GM12878 (cell line): ENCODE measurements around the gene MCC. TPM values are rescaled to one million over a fixed set of nuclear protein-coding genes. Genes with fewer than 3 reads are reported as not detected.

Source experiments
- ATAC-seq: fragments of 200-7000 bp; cut with Tn5 transposase; 3 replicates; pipeline ENCODE4 v1.9.1; 2020; ENCODE audit warnings: mild to moderate bottlenecking, moderate library complexity
- BruUV-seq: library from RNA; stranded (reverse); fragments of 400-500 nt; replicated peaks from 2 replicates; lab custom pipeline; 2021; lab: Mats Ljungman, UMichigan
- CTCF ChIA-PET: fragments of 300-600 bp; sonication (Branson Sonifier 250); formaldehyde crosslinking; extraction: SDS; loops from one replicate; lab custom pipeline; 2021; ENCODE audit warnings: inconsistent platforms; lab: Yijun Ruan, JAX
- POLR2A ChIA-PET: fragments of 350-600 bp; formaldehyde crosslinking; extraction: SDS; loops from one replicate; lab custom pipeline; 2021; ENCODE audit warnings: inconsistent platforms; lab: Charles Lee
- RAD21 ChIA-PET: fragments of 300-600 bp; sonication (Branson Sonifier 250); formaldehyde crosslinking; loops from one replicate; lab custom pipeline; 2023; ENCODE audit warnings: antibody characterized with exemption; ENCODE audit not compliant: unreplicated experiment; lab: Charles Lee
- SMC1A ChIA-PET: fragments of 300-600 bp; sonication (Branson Sonifier 250); formaldehyde crosslinking; loops from one replicate; lab custom pipeline; 2023; ENCODE audit not compliant: unreplicated experiment, uncharacterized antibody; lab: Charles Lee
- DNase-seq: peaks from one replicate; pipeline ENCODE4 v3.0.0-alpha.2; 2011; ENCODE audit warnings: low read depth, low spot score
- FAIRE-seq: peaks from 3 replicates; lab custom pipeline; 2011; peaks lifted over from hg19 to GRCh38; lab: Jason Lieb, UNC
- H2AFZ ChIP-seq: 2 replicates; pipeline ENCODE4 v1.6.0; 2011; ENCODE audit warnings: low read depth, low read length, control low read depth; ENCODE audit not compliant: control insufficient read depth
- H3K27ac ChIP-seq: 2 replicates; pipeline ENCODE4 v1.5.1; 2011; ENCODE audit warnings: control low read depth; ENCODE audit not compliant: control insufficient read depth, insufficient read depth
- H3K27me3 ChIP-seq, 2 experiments: replicated peaks in 1 of 2; 2 replicates each; pipeline versions ENCODE4 v1.6.0 to v1.6.1; 2011; ENCODE audit warnings: low read length in 1 of 2; ENCODE audit not compliant: control insufficient read depth in 2 of 2, insufficient read depth in 2 of 2
- H3K36me3 ChIP-seq, 2 experiments: 2 replicates each; pipeline ENCODE4 v1.5.1; 2011; ENCODE audit warnings: low read length in 1 of 2; ENCODE audit not compliant: control insufficient read depth in 2 of 2, insufficient read depth in 2 of 2
- H3K4me1 ChIP-seq: 2 replicates; pipeline ENCODE4 v1.6.1; 2011; ENCODE audit warnings: mild to moderate bottlenecking, low read length, moderate library complexity, mixed read lengths; ENCODE audit not compliant: control insufficient read depth, insufficient read depth
- H3K4me2 ChIP-seq: 2 replicates; pipeline ENCODE4 v1.6.0; 2011; ENCODE audit warnings: control low read depth; ENCODE audit not compliant: control insufficient read depth, insufficient read depth
- H3K4me3 ChIP-seq: fragments of 200-600 bp; sonication (generic); 2 replicates; pipeline ENCODE4 v1.5.1; 2016
- H3K79me2 ChIP-seq: 2 replicates; pipeline ENCODE4 v1.6.0; 2011; ENCODE audit warnings: low read length; ENCODE audit not compliant: control insufficient read depth, insufficient read depth
- H3K9ac ChIP-seq: 2 replicates; pipeline ENCODE4 v1.8.0; 2011; ENCODE audit warnings: low read length, control low read depth, mixed read lengths; ENCODE audit not compliant: control insufficient read depth, insufficient read depth
- H3K9me3 ChIP-seq: replicated peaks from 3 replicates; pipeline ENCODE4 v1.5.1; 2011; ENCODE audit warnings: mild to moderate bottlenecking, low read length; ENCODE audit not compliant: control insufficient read depth, insufficient read depth
- H4K20me1 ChIP-seq: 2 replicates; pipeline ENCODE4 v1.6.0; 2011; ENCODE audit not compliant: control insufficient read depth, insufficient read depth
- BACH1 ChIP-seq: fragments of 450-650 bp; IDR thresholded peaks from 2 replicates; pipeline ENCODE4 v1.6.1; 2017; ENCODE audit warnings: mild to moderate bottlenecking, borderline replicate concordance
- E2F8 ChIP-seq: fragments of 450-650 bp; IDR thresholded peaks from 2 replicates; pipeline ENCODE4 v1.6.1; 2018; ENCODE audit warnings: mild to moderate bottlenecking, low read depth, moderate library complexity; ENCODE audit not compliant: partially characterized antibody
- ESRRA ChIP-seq: IDR thresholded peaks from 2 replicates; pipeline ENCODE4 v1.6.1; 2012; ENCODE audit warnings: mild to moderate bottlenecking, low read length, improper control_type of control experiment
- IRF3 ChIP-seq: fragments of 450-650 bp; IDR thresholded peaks from 2 replicates; pipeline ENCODE4 v1.6.1; 2014; ENCODE audit warnings: mild to moderate bottlenecking
- KLF5 ChIP-seq: fragments of 450-650 bp; IDR thresholded peaks from 2 replicates; pipeline ENCODE4 v1.6.1; 2014; ENCODE audit warnings: mild to moderate bottlenecking; ENCODE audit not compliant: partially characterized antibody
- MEF2A ChIP-seq: IDR thresholded peaks from 2 replicates; pipeline ENCODE4 v1.6.1; 2011; ENCODE audit warnings: low read depth, mild to moderate bottlenecking, low read length, moderate library complexity; ENCODE audit not compliant: insufficient read depth
- NFXL1 ChIP-seq: fragments of 450-650 bp; IDR thresholded peaks from 2 replicates; pipeline ENCODE4 v1.6.1; 2017; ENCODE audit warnings: antibody characterized with exemption, mild to moderate bottlenecking, borderline replicate concordance
- NR2F1 ChIP-seq: fragments of 450-650 bp; conservative IDR thresholded peaks from 2 replicates; pipeline ENCODE4 v1.6.1; 2017; ENCODE audit warnings: mild to moderate bottlenecking
- PKNOX1 ChIP-seq: fragments of 450-650 bp; IDR thresholded peaks from 2 replicates; pipeline ENCODE4 v1.6.1; 2016; ENCODE audit warnings: mild to moderate bottlenecking
- POU2F2 ChIP-seq: IDR thresholded peaks from 3 replicates; pipeline ENCODE4 v1.6.1; 2011; ENCODE audit warnings: low read depth, mild to moderate bottlenecking, low read length, borderline replicate concordance
- RB1 ChIP-seq: fragments of 450-650 bp; formaldehyde crosslinking; IDR thresholded peaks from 2 replicates; pipeline ENCODE4 v1.6.1; 2017; ENCODE audit warnings: mild to moderate bottlenecking, borderline replicate concordance
- RFX5 ChIP-seq: IDR thresholded peaks from 2 replicates; pipeline ENCODE4 v1.6.1; 2011; ENCODE audit warnings: low read depth, low read length, improper control_type of control experiment
- SMAD5 ChIP-seq: IDR thresholded peaks from 2 replicates; pipeline ENCODE4 v1.6.1; 2016; ENCODE audit warnings: antibody characterized with exemption, low read depth
- SMARCA5 ChIP-seq: fragments of 450-650 bp; IDR thresholded peaks from 2 replicates; pipeline ENCODE4 v1.6.1; 2017; ENCODE audit warnings: mild to moderate bottlenecking
- SP1 ChIP-seq: IDR thresholded peaks from one replicate; pipeline ENCODE4 v1.6.1; 2011; ENCODE audit warnings: low read depth, low read length
- STAT3 ChIP-seq: IDR thresholded peaks from 2 replicates; pipeline ENCODE4 v1.6.1; 2011; ENCODE audit warnings: low read depth, low read length, improper control_type of control experiment
- YY1 ChIP-seq: IDR thresholded peaks from 2 replicates; pipeline ENCODE4 v1.6.1; 2011; ENCODE audit warnings: low read depth, mild to moderate bottlenecking, low read length
- ZNF687 ChIP-seq: fragments of 450-650 bp; IDR thresholded peaks from 2 replicates; pipeline ENCODE4 v1.6.1; 2017; ENCODE audit warnings: mild to moderate bottlenecking, moderate library complexity
- WGBS: methylation state at CpG from one replicate; pipeline ENCODE4 v1.1.6; 2016; ENCODE audit warnings: low lambda C conversion rate; ENCODE audit not compliant: insufficient replicate concordance, insufficient coverage; ENCODE audit errors: missing lambda C conversion rate; 5-methylcytosine and 5-hydroxymethylcytosine counted together
- in situ Hi-C: fragments of 300-500 bp; cut with MboI; formaldehyde crosslinking; loops from 9 replicates; pipeline ENCODE4 v1.14.3; 2018; ENCODE audit warnings: mixed read lengths
- intact Hi-C: fragments of 100-400 bp; cut with micrococcal nuclease; formaldehyde crosslinking; loops from one replicate; pipeline ENCODE4 v1.14.2; 2022; ENCODE audit not compliant: unreplicated experiment
- polyA plus RNA-seq, 11 experiments: library from polyadenylated mRNA; depleted of rRNA in 4 of 11; unstranded in 6 of 11; stranded (reverse) in 5 of 11; fragments of >200 nt; fragmentation: Nextera tagmentation in 4 of 11; fragmentation: Illumina TruSeq in 1 of 11; extraction: Ambion mirVana in 4 of 11; extraction: Trizol in 1 of 11; gene quantifications; 1 replicate in 1 of 11; 2 replicates in 10 of 11; pipeline versions ENCODE4 v1.2.1 to v1.2.3, GENCODE V29; 2011 to 2016; ENCODE audit warnings: inconsistent platforms in 2 of 11, missing spikeins in 2 of 11, low read depth in 1 of 11
- total RNA-seq, 4 experiments: library from RNA; depleted of rRNA in 3 of 4; stranded (reverse); fragments of >200 nt in 3 of 4; fragmentation: Illumina TruSeq in 1 of 4; extraction: Trizol in 1 of 4; gene quantifications; 2 replicates each; pipeline versions ENCODE4 v1.2.1 to v1.2.3, GENCODE V29; 2013 to 2021

Gene MCC
- total and polyA plus RNA-seq, 10 of the 15 experiments (the other 5 are each of a cell fraction or from before 2014, with no cell fraction given), result 0.03 to 0.86 (median 0.16) TPM

GRCh38 chr5:113205323-113205722 is 282.9 kb downstream of the MCC start:
- no peak overlapping the region for H3K9ac ChIP-seq
- no TSS peak for BruUV-seq
- no peak overlapping the region for H2AFZ ChIP-seq
- no peaks in the 10 kb centered on the region for H4K20me1 ChIP-seq
- H3K36me3 ChIP-seq, result no peaks in the 10 kb centered on the region
- SMC1A ChIA-PET, result interaction anchor here (0.8 kb wide), 1 partner anchor 32 kb away, joined by 3 read pairs; no protein-coding TSS in a partner anchor
- in situ Hi-C loops (no loop called here), intact Hi-C loops (no loop called here)
- CTCF ChIA-PET, result interaction anchor here (1.4 kb wide), 1 partner anchor 209 kb away, joined by 3 read pairs; no protein-coding TSS in a partner anchor
- WGBS, result 28% methylated on average over 1 of the region's 1 CpG
- H3K27ac ChIP-seq, result no peak overlapping the region
- no peaks in the 10 kb centered on the region for H3K4me1 ChIP-seq
- no peaks in the 10 kb centered on the region for H3K79me2 ChIP-seq
- ATAC-seq (no peak), FAIRE-seq (no peak), DNase-seq (no peak)
- POLR2A ChIA-PET, result no interaction called here
- H3K4me3 ChIP-seq, result no peak overlapping the region
- RAD21 ChIA-PET, result no interaction called here
- H3K4me2 ChIP-seq, result no peak overlapping the region
- H3K27me3 ChIP-seq, result peaks cover 0 to 1% of the 10 kb centered on the region in 2 experiments; a peak in 1 of 4 replicates
- no peaks in the 10 kb centered on the region for H3K9me3 ChIP-seq
- TF ChIP-seq BACH1, result no peak
- no peak for TF ChIP-seq YY1
- TF ChIP-seq RFX5, result no peak
- TF ChIP-seq SMARCA5, result no peak
- TF ChIP-seq IRF3, result no peak
- no peak for TF ChIP-seq SP1
- no peak for TF ChIP-seq ZNF687
- no peak for TF ChIP-seq NFXL1
- TF ChIP-seq ESRRA, result no peak
- TF ChIP-seq POU2F2, result no peak
- TF ChIP-seq SMAD5, result no peak
- TF ChIP-seq MEF2A, result no peak
- TF ChIP-seq RB1, result no peak
- no peak for TF ChIP-seq KLF5
- no peak for TF ChIP-seq PKNOX1
- TF ChIP-seq STAT3, result no peak
- TF ChIP-seq E2F8, result no peak
- TF ChIP-seq NR2F1, result no peak
